GM18861 (cell line): ENCODE results near the gene CADPS2.
"Not testable (repeated sequence)": the region's sequence is repeated elsewhere in the genome, so short reads cannot be mapped to it uniquely, and the experiment has no call there.

ENCODE experiments used
- ATAC-seq: cut with Tn5 transposase; IDR thresholded peaks from one replicate; pipeline ENCODE4 v1.9.1; 2021; ENCODE audit not compliant: unreplicated experiment

Gene CADPS2

GRCh38 chr7:122717356-122718089, 168.7 kb downstream of the CADPS2 start:
- no peak for ATAC-seq

- no peak for ATAC-seq
Measured at GRCh38 chr7:122715183-122715582, 171.1 kb downstream of the CADPS2 start.

GRCh38 chr7:122710916-122711315, 175.3 kb downstream of the CADPS2 start:
- no peak for ATAC-seq

GRCh38 chr7:122709930-122710646, 176.2 kb downstream of the CADPS2 start:
- no peak for ATAC-seq

GRCh38 chr7:122706836-122707235, 179.4 kb downstream of the CADPS2 start:
- ATAC-seq: no peak

- no peak for ATAC-seq
Measured at GRCh38 chr7:122702872-122703510, 183.3 kb downstream of the CADPS2 start, which contains the start of gene RNF148. Gene RNF148, minus strand, starts transcription at chr7:122702922. Its CDS starts 172 bp downstream, at chr7:122702750.

GRCh38 chr7:122699017-122699416, 187.2 kb downstream of the CADPS2 start, which contains the start of gene RNF133:
Gene RNF133, minus strand, starts transcription at chr7:122699117. Its CDS starts 199 bp downstream, at chr7:122698918.
- ATAC-seq: no peak

GRCh38 chr7:122695816-122696215, 190.4 kb downstream of the CADPS2 start:
- no peak for ATAC-seq

- no peak for ATAC-seq
Measured at GRCh38 chr7:122694697-122695096, 191.6 kb downstream of the CADPS2 start.

GRCh38 chr7:122692769-122693309, 193.4 kb downstream of the CADPS2 start:
- no peak for ATAC-seq

GRCh38 chr7:122691569-122692235, 194.6 kb downstream of the CADPS2 start:
- ATAC-seq: no peak

GRCh38 chr7:122689346-122690109, 196.7 kb downstream of the CADPS2 start:
- ATAC-seq: no peak

- no peak for ATAC-seq
Measured at GRCh38 chr7:122688400-122688998, 197.8 kb downstream of the CADPS2 start.

- no peak for ATAC-seq
Measured at GRCh38 chr7:122686360-122686878, 199.8 kb downstream of the CADPS2 start.

GRCh38 chr7:122684504-122684903, 201.8 kb downstream of the CADPS2 start:
- no peak for ATAC-seq

GRCh38 chr7:122682815-122683550, 203.3 kb downstream of the CADPS2 start:
- ATAC-seq: no peak

- ATAC-seq: not testable (repeated sequence)
Measured at GRCh38 chr7:122681186-122681585, 205.1 kb downstream of the CADPS2 start.

GRCh38 chr7:122679813-122680212, 206.4 kb downstream of the CADPS2 start:
- ATAC-seq: no peak

- not testable (repeated sequence) for ATAC-seq
Measured at GRCh38 chr7:122679269-122679709, 207.0 kb downstream of the CADPS2 start.
